Sigmoid colon (tissue), 4 donors: ENCODE results near the gene METRNL.

Source experiments
- EP300 ChIP-seq, 4 donors: sonication (generic); formaldehyde crosslinking; IDR thresholded peaks; one replicate each; pipeline ENCODE4 v1.6.1; 2017; ENCODE audit warnings: antibody characterized with exemption in 4 of 4
- POLR2A ChIP-seq, 2 donors: fragments of 450-650 bp; IDR thresholded peaks; one replicate each; pipeline ENCODE4 v1.6.1; 2016; ENCODE audit warnings: antibody characterized with exemption in 2 of 2, mild to moderate bottlenecking in 2 of 2, moderate library complexity in 2 of 2
- POLR2AphosphoS5 ChIP-seq, 4 donors: sonication (generic); formaldehyde crosslinking; IDR thresholded peaks; one replicate each; pipeline ENCODE4 v1.6.1; 2017; ENCODE audit warnings: antibody characterized with exemption in 4 of 4
- TF ChIP-seq, protein P1 (sequence below), 4 experiments: fragments of 450-650 bp in 3 of 4; fragments of 200-600 bp in 1 of 4; IDR thresholded peaks; one replicate each; pipeline ENCODE4 v1.5.1; 2016 to 2019; ENCODE audit warnings: antibody characterized with exemption in 4 of 4, mild to moderate bottlenecking in 3 of 4, moderate library complexity in 2 of 4

DNA sequence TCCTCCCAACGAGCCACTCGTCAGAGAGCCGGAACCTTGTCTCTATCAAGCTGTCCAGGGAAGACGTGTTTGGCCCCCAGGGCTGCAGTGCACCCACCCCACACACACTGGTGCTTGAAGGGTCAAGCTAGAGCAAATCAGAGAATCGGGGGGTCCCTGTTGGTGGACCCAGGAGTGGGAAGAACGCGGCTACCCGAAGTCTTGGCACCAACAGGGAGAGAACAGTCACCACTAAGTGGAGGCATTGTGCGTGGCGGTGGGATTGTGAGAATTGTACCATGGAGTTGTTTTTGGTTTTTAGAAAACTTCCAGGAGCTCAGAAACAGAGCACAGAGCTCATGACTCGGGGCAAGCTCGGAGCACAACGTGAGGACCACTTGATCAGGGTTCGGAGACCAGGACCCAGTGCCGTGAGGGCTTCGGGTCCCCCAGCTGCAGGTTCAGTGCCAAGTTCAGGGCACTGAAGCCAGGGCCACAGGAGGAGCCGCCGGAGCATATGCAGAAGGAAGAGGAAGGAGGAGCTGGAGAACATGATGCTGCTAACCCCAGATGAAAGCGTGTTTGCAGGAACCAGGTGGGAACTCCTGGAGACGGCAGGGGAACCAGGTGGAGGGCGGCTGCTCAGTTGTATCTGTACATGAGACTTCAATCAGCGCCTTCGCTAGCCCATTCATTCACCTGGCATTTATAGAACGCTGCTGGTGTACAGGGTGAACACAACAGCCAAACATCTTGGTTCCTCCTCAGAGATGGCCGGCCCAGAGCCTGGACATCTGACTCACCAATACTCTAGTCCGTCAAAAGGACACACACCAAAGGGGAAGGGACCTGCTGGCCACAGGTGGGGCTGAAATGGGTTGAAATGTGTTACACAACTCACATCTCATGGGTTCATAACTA, 42.8 kb downstream of the METRNL start:
- TF ChIP-seq POLR2A (IDR thresholded peaks at IDR 0.05): no peak
- TF ChIP-seq, protein P1, sequence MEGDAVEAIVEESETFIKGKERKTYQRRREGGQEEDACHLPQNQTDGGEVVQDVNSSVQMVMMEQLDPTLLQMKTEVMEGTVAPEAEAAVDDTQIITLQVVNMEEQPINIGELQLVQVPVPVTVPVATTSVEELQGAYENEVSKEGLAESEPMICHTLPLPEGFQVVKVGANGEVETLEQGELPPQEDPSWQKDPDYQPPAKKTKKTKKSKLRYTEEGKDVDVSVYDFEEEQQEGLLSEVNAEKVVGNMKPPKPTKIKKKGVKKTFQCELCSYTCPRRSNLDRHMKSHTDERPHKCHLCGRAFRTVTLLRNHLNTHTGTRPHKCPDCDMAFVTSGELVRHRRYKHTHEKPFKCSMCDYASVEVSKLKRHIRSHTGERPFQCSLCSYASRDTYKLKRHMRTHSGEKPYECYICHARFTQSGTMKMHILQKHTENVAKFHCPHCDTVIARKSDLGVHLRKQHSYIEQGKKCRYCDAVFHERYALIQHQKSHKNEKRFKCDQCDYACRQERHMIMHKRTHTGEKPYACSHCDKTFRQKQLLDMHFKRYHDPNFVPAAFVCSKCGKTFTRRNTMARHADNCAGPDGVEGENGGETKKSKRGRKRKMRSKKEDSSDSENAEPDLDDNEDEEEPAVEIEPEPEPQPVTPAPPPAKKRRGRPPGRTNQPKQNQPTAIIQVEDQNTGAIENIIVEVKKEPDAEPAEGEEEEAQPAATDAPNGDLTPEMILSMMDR (IDR thresholded peaks at IDR 0.05): no peak
- no peak for TF ChIP-seq POLR2AphosphoS5 (IDR thresholded peaks at IDR 0.05)
- TF ChIP-seq EP300 (IDR thresholded peaks at IDR 0.05): no peak
